Measurements from ENCODE around the gene FAH. TPM values are rescaled to one million over a fixed set of nuclear protein-coding genes. Genes with fewer than 3 reads are reported as not detected.

FAH gene
- total RNA-seq, 1 experiment from 2014 or later = 38.0 TPM

- no peak overlapping the region for H3K4me3 ChIP-seq (ENCODE audit: low read depth in 2 of 2, low read length in 2 of 2)
- no peaks in the 10 kb centered on the region for H3K4me1 ChIP-seq (ENCODE audit: control insufficient read depth, insufficient read depth, low read length)
- no peak for DNase-seq (ENCODE audit: low read depth, low spot score)
- in situ Hi-C loops (cut with HindIII; ENCODE audit: low pct_unique_long_range_greater_than_20kb, low sequenced_read_pairs) = no loop called here
- no peak for TF ChIP-seq CTCF (IDR thresholded peaks at IDR 0.05)
- TF ChIP-seq POLR2AphosphoS5 (IDR thresholded peaks at IDR 0.05; ENCODE audit: low read depth, low read length) = no peak
- no peak for TF ChIP-seq REST (IDR thresholded peaks at IDR 0.05; ENCODE audit: insufficient read depth in 1 of 2, low read depth in 2 of 2, low read length in 1 of 2)
- no peak for TF ChIP-seq SIN3A (IDR thresholded peaks at IDR 0.05; ENCODE audit: borderline replicate concordance, insufficient read depth, low read depth, low read length)
- TF ChIP-seq TCF7L2 (IDR thresholded peaks at IDR 0.05; ENCODE audit: low read depth, low read length) = no peak
- CTCF ChIA-PET = no interaction called here
- POLR2A ChIA-PET = no interaction called here
- intact Hi-C loops (cut with micrococcal nuclease; ENCODE audit: unreplicated experiment) = no loop called here
- peaks cover 14% of the 10 kb centered on the region for H3K27me3 ChIP-seq (ENCODE audit: control insufficient read depth, insufficient read depth, low read length)
- H3K9me3 ChIP-seq (ENCODE audit: control insufficient read depth, insufficient read depth, low read depth, low read length) = no peaks in the 10 kb centered on the region
- no peak for ATAC-seq
- no TSS peak for BruUV-seq (replicated peaks)
- no peak overlapping the region for H3K27ac ChIP-seq (ENCODE audit: low read length)
- no peaks in the 10 kb centered on the region for H3K36me3 ChIP-seq (ENCODE audit: control insufficient read depth, insufficient read depth, low read length)
These were observed 58.1 kb downstream of the FAH start for GRCh38 chr15:80210611-80211573.

GRCh38 chr15:80211976-80212375 is 59.2 kb downstream of the FAH start:
- no TSS peak for BruUV-seq (replicated peaks)

More at GRCh38 chr15:80211976-80212375, 59.2 kb downstream of the FAH start:
- no peaks in the 10 kb centered on the region for H3K9me3 ChIP-seq (ENCODE audit: control insufficient read depth, insufficient read depth, low read depth, low read length)
- in situ Hi-C loops (cut with HindIII; ENCODE audit: low pct_unique_long_range_greater_than_20kb, low sequenced_read_pairs) = no loop called here
- H3K27me3 ChIP-seq (ENCODE audit: control insufficient read depth, insufficient read depth, low read length) = peaks cover 11% of the 10 kb centered on the region
- no peak overlapping the region for H3K4me3 ChIP-seq (ENCODE audit: low read depth in 2 of 2, low read length in 2 of 2)
- intact Hi-C loops (cut with micrococcal nuclease; ENCODE audit: unreplicated experiment) = no loop called here
- no peaks in the 10 kb centered on the region for H3K4me1 ChIP-seq (ENCODE audit: control insufficient read depth, insufficient read depth, low read length)
- ATAC-seq (no peak), DNase-seq (ENCODE audit: low read depth, low spot score) (no peak)
- ChIA-PET POLR2A (no interaction called here), CTCF (no interaction called here)
- TF ChIP-seq TCF7L2 (IDR thresholded peaks at IDR 0.05; ENCODE audit: low read depth, low read length) = no peak
- TF ChIP-seq REST (IDR thresholded peaks at IDR 0.05; ENCODE audit: insufficient read depth in 1 of 2, low read depth in 2 of 2, low read length in 1 of 2) = no peak
- TF ChIP-seq POLR2AphosphoS5 (IDR thresholded peaks at IDR 0.05; ENCODE audit: low read depth, low read length) = no peak
- no peak for TF ChIP-seq SIN3A (IDR thresholded peaks at IDR 0.05; ENCODE audit: borderline replicate concordance, insufficient read depth, low read depth, low read length)
- no peak for TF ChIP-seq CTCF (IDR thresholded peaks at IDR 0.05)
- no peak overlapping the region for H3K27ac ChIP-seq (ENCODE audit: low read length)
- no peaks in the 10 kb centered on the region for H3K36me3 ChIP-seq (ENCODE audit: control insufficient read depth, insufficient read depth, low read length)
